NB4 (cell line): ENCODE results near the gene DSEL.

Source experiments
- CTCF ChIP-seq: IDR thresholded peaks from one replicate; pipeline ENCODE4 v1.5.1; 2012; ENCODE audit warnings: low read depth, low read length
- POLR2A ChIP-seq: IDR thresholded peaks from 2 replicates; pipeline ENCODE4 v1.6.1; 2011; ENCODE audit warnings: mild to moderate bottlenecking; ENCODE audit not compliant: insufficient read length; ENCODE audit errors: extremely low read depth
- TF ChIP-seq, protein P1 (sequence below): IDR thresholded peaks from 2 replicates; pipeline ENCODE4 v1.6.1; 2011; ENCODE audit warnings: low read depth, low read length

- TF ChIP-seq POLR2A (no peak), CTCF (no peak)
- TF ChIP-seq, protein P1, sequence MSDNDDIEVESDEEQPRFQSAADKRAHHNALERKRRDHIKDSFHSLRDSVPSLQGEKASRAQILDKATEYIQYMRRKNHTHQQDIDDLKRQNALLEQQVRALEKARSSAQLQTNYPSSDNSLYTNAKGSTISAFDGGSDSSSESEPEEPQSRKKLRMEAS, result no peak
These were observed 3.1 kb upstream of the DSEL start for GRCh38 chr18:67519592-67519991.
